Neural progenitor cell (in vitro differentiated cells): ENCODE data around the gene THSD4. TPM values are rescaled to one million over a fixed set of nuclear protein-coding genes. Genes with fewer than 3 reads are reported as not detected.

Source experiments
- DNase-seq: peaks from one replicate; pipeline ENCODE4 v3.0.0-alpha.2; 2016; ENCODE audit warnings: low spot score
- H2AFZ ChIP-seq: fragments of 200-600 bp; sonication (generic); replicated peaks from 2 replicates; pipeline ENCODE4 v1.6.1; 2016; ENCODE audit warnings: antibody characterized with exemption
- H3F3A ChIP-seq: fragments of 200-600 bp; sonication (generic); 2 replicates; pipeline ENCODE4 v1.6.1; 2016; ENCODE audit warnings: antibody characterized with exemption, low read depth
- H3K27ac ChIP-seq: fragments of 200-600 bp; sonication (generic); 2 replicates; pipeline ENCODE4 v1.5.1; 2016; ENCODE audit warnings: mild to moderate bottlenecking
- H3K27me3 ChIP-seq: fragments of 200-600 bp; sonication (generic); 2 replicates; pipeline ENCODE4 v1.6.1; 2016; ENCODE audit warnings: mild to moderate bottlenecking, moderate library complexity
- H3K36me3 ChIP-seq: fragments of 200-600 bp; sonication (generic); 2 replicates; pipeline ENCODE4 v1.5.1; 2016
- H3K4me1 ChIP-seq: fragments of 200-600 bp; sonication (generic); 2 replicates; pipeline ENCODE4 v1.6.1; 2016; ENCODE audit warnings: mixed run types
- H3K4me2 ChIP-seq: fragments of 200-600 bp; sonication (generic); 2 replicates; pipeline ENCODE4 v1.6.1; 2016
- H3K4me3 ChIP-seq: fragments of 200-600 bp; sonication (generic); 2 replicates; pipeline ENCODE4 v1.5.1; 2016
- H3K79me2 ChIP-seq: fragments of 200-600 bp; sonication (generic); 2 replicates; pipeline ENCODE4 v1.6.1; 2016; ENCODE audit warnings: low read depth
- H3K9ac ChIP-seq: fragments of 200-600 bp; sonication (generic); 2 replicates; pipeline ENCODE4 v1.6.1; 2016
- H3K9me3 ChIP-seq: fragments of 200-600 bp; sonication (generic); 2 replicates; pipeline ENCODE4 v1.5.1; 2016; ENCODE audit warnings: low read depth
- H4K20me1 ChIP-seq: fragments of 200-600 bp; sonication (generic); 2 replicates; pipeline ENCODE4 v1.6.1; 2016; ENCODE audit warnings: low read depth
- H3K27ac Mint-ChIP-seq: 3 replicates; pipeline ENCODE4 v1.8.0; 2021; ENCODE audit warnings: mixed read lengths
- H3K27me3 Mint-ChIP-seq: 2 replicates; pipeline ENCODE4 v1.8.0; 2022; ENCODE audit warnings: low read depth, mild to moderate bottlenecking, inconsistent platforms, moderate library complexity, mixed read lengths; ENCODE audit not compliant: insufficient read depth
- H3K36me3 Mint-ChIP-seq: 3 replicates; pipeline ENCODE4 v1.8.0; 2021; ENCODE audit warnings: mixed read lengths
- H3K4me1 Mint-ChIP-seq: 3 replicates; pipeline ENCODE4 v1.8.0; 2021; ENCODE audit warnings: mixed read lengths
- H3K4me3 Mint-ChIP-seq: 3 replicates; pipeline ENCODE4 v1.8.0; 2021; ENCODE audit warnings: mild to moderate bottlenecking, moderate library complexity, mixed read lengths
- H3K9me3 Mint-ChIP-seq: 3 replicates; pipeline ENCODE4 v1.8.0; 2020; ENCODE audit warnings: mixed read lengths
- EZH2 ChIP-seq: fragments of 200-600 bp; sonication (generic); IDR thresholded peaks from 2 replicates; pipeline ENCODE4 v1.6.1; 2017; ENCODE audit warnings: antibody characterized with exemption, mild to moderate bottlenecking, moderate library complexity
- EZH2phosphoT487 ChIP-seq: fragments of 200-600 bp; sonication (generic); IDR thresholded peaks from 2 replicates; pipeline ENCODE4 v1.6.1; 2017; ENCODE audit warnings: antibody characterized with exemption
- total RNA-seq: library from RNA; depleted of rRNA; stranded (reverse); fragments of >200 nt; gene quantifications from 2 replicates; pipeline ENCODE4 v1.2.3, GENCODE V29; 2015; ENCODE audit warnings: low replicate concordance
- TF ChIP-seq, protein P1 (sequence below): fragments of 200-600 bp; sonication (generic); IDR thresholded peaks from 2 replicates; pipeline ENCODE4 v1.5.1; 2017; ENCODE audit warnings: antibody characterized with exemption, mild to moderate bottlenecking

Gene THSD4
- total RNA-seq, 1 donor from 2014 or later, result 2.4 TPM

DNA sequence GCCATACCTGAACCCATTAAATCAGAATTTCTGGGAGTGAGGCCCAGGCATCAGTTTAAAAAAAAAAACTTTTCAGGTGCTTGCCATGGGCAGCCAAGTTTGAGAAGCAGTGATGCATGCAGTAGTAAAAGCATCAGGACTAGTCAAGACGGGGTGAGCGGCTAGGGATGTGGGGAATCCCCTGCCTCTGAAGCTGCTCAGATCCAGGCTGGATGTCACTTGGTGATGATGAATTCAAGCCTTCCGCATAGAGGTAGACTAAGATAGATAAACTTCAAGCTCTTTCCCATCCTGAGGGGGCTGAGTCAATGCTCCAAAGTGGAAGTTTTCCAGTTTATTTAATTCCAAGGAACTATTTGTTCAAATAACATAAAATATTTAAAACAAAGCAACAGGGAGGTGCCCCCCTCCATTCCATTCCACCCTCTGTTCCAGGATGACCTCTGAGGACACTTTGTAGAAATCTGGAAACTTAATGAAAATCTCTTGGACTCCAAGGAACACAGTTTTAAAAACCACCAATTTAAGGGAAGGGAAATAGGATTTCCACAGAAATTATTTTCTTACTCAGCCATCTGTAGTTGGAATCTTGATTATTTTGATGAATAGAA, 594.6 kb downstream of the THSD4 start:
- H3K36me3 ChIP-seq, result no peaks in the 10 kb centered on the region
- peaks cover 17% of the 10 kb centered on the region for H3K4me1 ChIP-seq
- no peak overlapping the region for H3K4me3 ChIP-seq
- TF ChIP-seq EZH2 (no peak), EZH2phosphoT487 (no peak)
- TF ChIP-seq, protein P1, sequence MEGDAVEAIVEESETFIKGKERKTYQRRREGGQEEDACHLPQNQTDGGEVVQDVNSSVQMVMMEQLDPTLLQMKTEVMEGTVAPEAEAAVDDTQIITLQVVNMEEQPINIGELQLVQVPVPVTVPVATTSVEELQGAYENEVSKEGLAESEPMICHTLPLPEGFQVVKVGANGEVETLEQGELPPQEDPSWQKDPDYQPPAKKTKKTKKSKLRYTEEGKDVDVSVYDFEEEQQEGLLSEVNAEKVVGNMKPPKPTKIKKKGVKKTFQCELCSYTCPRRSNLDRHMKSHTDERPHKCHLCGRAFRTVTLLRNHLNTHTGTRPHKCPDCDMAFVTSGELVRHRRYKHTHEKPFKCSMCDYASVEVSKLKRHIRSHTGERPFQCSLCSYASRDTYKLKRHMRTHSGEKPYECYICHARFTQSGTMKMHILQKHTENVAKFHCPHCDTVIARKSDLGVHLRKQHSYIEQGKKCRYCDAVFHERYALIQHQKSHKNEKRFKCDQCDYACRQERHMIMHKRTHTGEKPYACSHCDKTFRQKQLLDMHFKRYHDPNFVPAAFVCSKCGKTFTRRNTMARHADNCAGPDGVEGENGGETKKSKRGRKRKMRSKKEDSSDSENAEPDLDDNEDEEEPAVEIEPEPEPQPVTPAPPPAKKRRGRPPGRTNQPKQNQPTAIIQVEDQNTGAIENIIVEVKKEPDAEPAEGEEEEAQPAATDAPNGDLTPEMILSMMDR, result no peak
- peaks cover 3% of the 10 kb centered on the region for H3K27me3 Mint-ChIP-seq
- H3K4me1 Mint-ChIP-seq, result peaks cover 20% of the 10 kb centered on the region
- H3K9me3 ChIP-seq, result no peaks in the 10 kb centered on the region
- no peaks in the 10 kb centered on the region for H3K79me2 ChIP-seq
- H3K27ac ChIP-seq, result no peak overlapping the region
- no peak for DNase-seq
- H3K27ac Mint-ChIP-seq, result no peak overlapping the region
- no peaks in the 10 kb centered on the region for H4K20me1 ChIP-seq
- no peaks in the 10 kb centered on the region for H3K36me3 Mint-ChIP-seq
- H3K27me3 ChIP-seq, result no peaks in the 10 kb centered on the region
- H2AFZ ChIP-seq, result no peak overlapping the region
- H3K4me3 Mint-ChIP-seq, result no peak overlapping the region
- H3F3A ChIP-seq, result peaks cover 7% of the 10 kb centered on the region
- no peak overlapping the region for H3K9ac ChIP-seq
- H3K9me3 Mint-ChIP-seq, result no peaks in the 10 kb centered on the region
- H3K4me2 ChIP-seq, result no peak overlapping the region

DNA sequence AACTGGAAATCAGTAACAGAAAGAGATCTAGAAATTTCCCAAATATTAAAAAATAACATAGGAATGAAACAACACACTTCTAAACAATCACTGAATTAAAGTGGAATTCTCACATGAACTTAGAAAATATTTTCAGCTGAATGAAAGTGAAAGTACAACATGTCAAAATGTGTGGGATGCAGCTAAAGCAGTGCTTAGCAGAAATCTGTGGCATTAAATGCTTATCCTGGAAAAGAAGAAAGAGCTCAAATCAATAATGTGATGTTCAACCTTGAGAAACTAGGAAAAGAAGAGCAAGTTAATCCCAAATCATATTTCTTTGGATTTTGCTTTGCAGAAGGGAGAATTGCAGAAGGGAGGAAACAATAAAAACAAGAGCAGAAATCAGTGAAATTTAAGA, 596.9 kb downstream of the THSD4 start:
- Histone ChIP-seq H4K20me1 (no peaks in the 10 kb centered on the region), H3K27ac (no peak overlapping the region), H3K27me3 (no peaks in the 10 kb centered on the region), H3K9ac (no peak overlapping the region), H3K4me2 (no peak overlapping the region), H3K4me3 (no peak overlapping the region), H3K9me3 (no peaks in the 10 kb centered on the region), H3K79me2 (no peaks in the 10 kb centered on the region), H3K4me1 (peaks cover 15% of the 10 kb centered on the region), H3K36me3 (no peaks in the 10 kb centered on the region), H3F3A (peaks cover 7% of the 10 kb centered on the region), H2AFZ (no peak overlapping the region)
- TF ChIP-seq EZH2phosphoT487 (no peak), EZH2 (no peak)
- TF ChIP-seq, protein P1, result no peak
- Mint-ChIP-seq H3K4me1 (peaks cover 16% of the 10 kb centered on the region), H3K27me3 (peaks cover 3% of the 10 kb centered on the region), H3K4me3 (no peak overlapping the region), H3K27ac (no peak overlapping the region), H3K9me3 (no peaks in the 10 kb centered on the region), H3K36me3 (no peaks in the 10 kb centered on the region)
- DNase-seq, result no peak

DNA sequence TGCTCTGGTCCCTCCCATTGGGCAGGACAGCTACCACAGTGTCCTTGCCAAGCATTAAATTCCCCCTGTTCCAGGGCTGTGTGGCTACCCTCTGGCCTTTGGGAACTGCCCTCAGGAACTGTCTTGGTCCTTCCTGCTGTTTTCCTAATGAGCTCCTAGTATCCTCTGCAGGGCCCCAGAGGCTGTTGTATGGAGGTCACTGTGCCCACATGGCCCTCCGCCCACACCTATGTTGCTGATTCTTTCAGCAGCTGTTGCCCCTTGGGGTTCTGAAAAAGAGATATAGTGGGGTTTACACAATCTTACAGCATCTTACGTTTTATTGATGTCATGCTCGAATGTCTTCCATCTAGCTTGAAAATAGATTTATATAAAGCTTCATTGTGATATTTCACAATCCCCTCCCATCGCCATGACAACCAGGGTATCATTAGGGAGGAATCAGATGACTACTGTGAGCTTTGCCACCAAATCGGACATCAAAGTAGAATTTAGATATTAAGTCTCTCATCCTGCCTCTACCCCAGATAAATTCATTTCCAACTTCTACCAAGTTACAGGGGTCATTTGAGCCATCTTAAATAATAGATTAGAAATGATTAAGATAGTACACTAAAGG, 598.0 kb downstream of the THSD4 start:
- peak; percentile 33 for DNase-seq
- no peak overlapping the region for H3K4me3 Mint-ChIP-seq
- peaks cover 9% of the 10 kb centered on the region for H3K4me1 ChIP-seq
- no peaks in the 10 kb centered on the region for H3K9me3 ChIP-seq
- no peaks in the 10 kb centered on the region for H3K79me2 ChIP-seq
- peaks cover 3% of the 10 kb centered on the region for H3K27me3 Mint-ChIP-seq
- no peaks in the 10 kb centered on the region for H3K27me3 ChIP-seq
- H3K27ac Mint-ChIP-seq, result no peak overlapping the region
- no peaks in the 10 kb centered on the region for H4K20me1 ChIP-seq
- H3K4me1 Mint-ChIP-seq, result peaks cover 16% of the 10 kb centered on the region
- no peak overlapping the region for H2AFZ ChIP-seq
- H3K27ac ChIP-seq, result no peak overlapping the region
- H3K36me3 Mint-ChIP-seq, result no peaks in the 10 kb centered on the region
- H3K4me3 ChIP-seq, result no peak overlapping the region
- TF ChIP-seq EZH2, result no peak
- TF ChIP-seq, protein P1, result no peak
- TF ChIP-seq EZH2phosphoT487, result no peak
- no peaks in the 10 kb centered on the region for H3K9me3 Mint-ChIP-seq
- peak overlapping the region; percentile 48 for H3K4me2 ChIP-seq
- peaks cover 7% of the 10 kb centered on the region for H3F3A ChIP-seq
- no peak overlapping the region for H3K9ac ChIP-seq
- H3K36me3 ChIP-seq, result no peaks in the 10 kb centered on the region
